HCT116 (cell line): ENCODE measurements around the gene SLIT1.

Experiments
- EZH2 ChIP-seq: fragments of 200-600 bp; sonication (generic); IDR thresholded peaks from 2 replicates; pipeline ENCODE4 v1.6.1; 2017; ENCODE audit warnings: antibody characterized with exemption, mixed run types
- POLR2AphosphoS5 ChIP-seq: IDR thresholded peaks from 2 replicates; pipeline ENCODE4 v1.6.1; 2011; ENCODE audit warnings: mild to moderate bottlenecking, low read depth, low read length, moderate library complexity

DNA sequence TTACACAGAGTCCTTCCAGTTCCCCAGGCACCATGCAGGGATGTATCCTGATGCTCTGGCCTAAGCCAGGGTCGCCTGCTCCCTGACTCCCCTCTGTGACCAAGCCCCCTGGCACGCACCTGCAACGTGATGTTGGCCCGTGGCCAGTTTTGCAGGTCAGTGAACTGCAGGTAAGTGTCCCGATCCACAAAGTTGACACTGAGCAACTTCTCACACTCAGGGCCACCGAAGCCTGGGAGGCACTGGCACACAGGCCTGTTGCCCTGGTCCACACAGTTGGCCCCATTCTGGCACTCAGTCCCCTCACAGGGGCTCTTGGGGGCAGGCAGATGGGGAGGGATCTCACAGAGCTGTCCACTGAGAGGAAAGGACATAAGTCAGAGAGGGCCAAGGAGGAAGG lies 179.4 kb downstream of the SLIT1 start:
- no peak for TF ChIP-seq EZH2
- no peak for TF ChIP-seq POLR2AphosphoS5
